MM.1S (cell line): ENCODE data around the gene SEMA3C.

Source experiments
- EZH2 ChIP-seq: fragments of 300-600 bp; sonication (generic); optimal IDR thresholded peaks from 2 replicates; pipeline ENCODE3; 2017; ENCODE audit warnings: low read depth, mild to moderate bottlenecking, antibody characterized with exemption, low read length, mixed read lengths
- EZH2phosphoT487 ChIP-seq: fragments of 300-600 bp; sonication (generic); IDR thresholded peaks from 2 replicates; pipeline ENCODE4 v1.6.1; 2018; ENCODE audit warnings: antibody characterized with exemption, low read length
- TF ChIP-seq, protein P1 (sequence below): fragments of 300-600 bp; sonication (generic); IDR thresholded peaks from 2 replicates; pipeline ENCODE4 v1.5.1; 2016; ENCODE audit warnings: antibody characterized with exemption, low read length, mixed read lengths

DNA sequence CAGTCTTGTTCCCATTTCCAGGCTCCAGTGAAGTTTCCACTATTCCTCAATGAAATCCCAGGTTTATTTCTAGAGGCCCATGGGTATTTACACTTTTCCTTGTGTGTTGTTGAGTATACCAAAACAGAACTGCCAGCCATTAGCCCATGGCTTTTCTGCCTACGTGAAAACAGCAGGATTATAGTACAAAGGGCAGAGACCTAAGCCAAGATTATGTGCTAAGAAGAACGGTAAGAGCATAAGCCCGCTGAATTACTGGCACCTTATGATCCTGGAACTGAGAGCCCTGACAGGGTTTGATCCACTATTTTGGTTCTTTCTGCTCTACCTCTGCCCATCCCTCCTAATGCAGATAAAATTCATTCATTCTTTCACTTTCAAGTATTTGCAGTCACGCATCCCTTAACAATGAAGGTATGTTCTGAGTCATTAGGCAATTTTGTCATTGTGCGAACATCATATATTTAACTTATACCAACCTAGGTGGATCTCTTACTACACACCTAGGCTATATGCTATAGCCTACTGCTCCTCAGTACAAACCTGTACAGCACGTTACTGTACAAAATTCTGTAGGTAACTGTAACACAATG is 16.0 kb downstream of the SEMA3C start:
- TF ChIP-seq, protein P1, sequence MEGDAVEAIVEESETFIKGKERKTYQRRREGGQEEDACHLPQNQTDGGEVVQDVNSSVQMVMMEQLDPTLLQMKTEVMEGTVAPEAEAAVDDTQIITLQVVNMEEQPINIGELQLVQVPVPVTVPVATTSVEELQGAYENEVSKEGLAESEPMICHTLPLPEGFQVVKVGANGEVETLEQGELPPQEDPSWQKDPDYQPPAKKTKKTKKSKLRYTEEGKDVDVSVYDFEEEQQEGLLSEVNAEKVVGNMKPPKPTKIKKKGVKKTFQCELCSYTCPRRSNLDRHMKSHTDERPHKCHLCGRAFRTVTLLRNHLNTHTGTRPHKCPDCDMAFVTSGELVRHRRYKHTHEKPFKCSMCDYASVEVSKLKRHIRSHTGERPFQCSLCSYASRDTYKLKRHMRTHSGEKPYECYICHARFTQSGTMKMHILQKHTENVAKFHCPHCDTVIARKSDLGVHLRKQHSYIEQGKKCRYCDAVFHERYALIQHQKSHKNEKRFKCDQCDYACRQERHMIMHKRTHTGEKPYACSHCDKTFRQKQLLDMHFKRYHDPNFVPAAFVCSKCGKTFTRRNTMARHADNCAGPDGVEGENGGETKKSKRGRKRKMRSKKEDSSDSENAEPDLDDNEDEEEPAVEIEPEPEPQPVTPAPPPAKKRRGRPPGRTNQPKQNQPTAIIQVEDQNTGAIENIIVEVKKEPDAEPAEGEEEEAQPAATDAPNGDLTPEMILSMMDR, result no peak
- TF ChIP-seq EZH2phosphoT487 (no peak), EZH2 (no peak)
